Neural cell (in vitro differentiated cells): ENCODE results near the gene ELMO1.

ENCODE experiments used
- CTCF ChIP-seq: fragments of 450-650 bp; IDR thresholded peaks from 2 replicates; pipeline ENCODE4 v1.5.1; 2014; ENCODE audit warnings: antibody characterized with exemption, mild to moderate bottlenecking, moderate library complexity; ENCODE audit not compliant: poor library complexity, severe bottlenecking
- EP300 ChIP-seq: fragments of 450-650 bp; conservative IDR thresholded peaks from 2 replicates; pipeline ENCODE4 v1.6.1; 2014; ENCODE audit warnings: antibody characterized with exemption, mild to moderate bottlenecking, moderate library complexity; ENCODE audit not compliant: poor library complexity, severe bottlenecking
- EZH2 ChIP-seq: fragments of 200-600, 300-800 bp; shearing (Covaris generic), sonication (generic); IDR thresholded peaks from 2 replicates; pipeline ENCODE4 v1.6.1; 2014; ENCODE audit warnings: antibody characterized with exemption, low read length, borderline replicate concordance, mild to moderate bottlenecking; ENCODE audit not compliant: insufficient read depth, poor library complexity, severe bottlenecking
- MXI1 ChIP-seq: fragments of 450-650 bp; conservative IDR thresholded peaks from 2 replicates; pipeline ENCODE4 v1.6.1; 2014; ENCODE audit warnings: antibody characterized with exemption, mild to moderate bottlenecking; ENCODE audit not compliant: poor library complexity, severe bottlenecking
- POLR2AphosphoS5 ChIP-seq: IDR thresholded peaks from 2 replicates; pipeline ENCODE4 v1.6.1; 2012
- RAD21 ChIP-seq: fragments of 450-650 bp; conservative IDR thresholded peaks from 2 replicates; pipeline ENCODE4 v1.6.1; 2014; ENCODE audit warnings: antibody characterized with exemption, mild to moderate bottlenecking, moderate library complexity
- REST ChIP-seq: IDR thresholded peaks from 2 replicates; pipeline ENCODE4 v1.6.1; 2012; ENCODE audit warnings: borderline replicate concordance
- TAF1 ChIP-seq: IDR thresholded peaks from 2 replicates; pipeline ENCODE4 v1.6.1; 2012; ENCODE audit warnings: low read depth

- TF ChIP-seq CTCF = no peak
- TF ChIP-seq EZH2 = no peak
- TF ChIP-seq EP300 = no peak
- no peak for TF ChIP-seq TAF1
- TF ChIP-seq MXI1 = no peak
- TF ChIP-seq RAD21 = no peak
- no peak for TF ChIP-seq REST
- TF ChIP-seq POLR2AphosphoS5 = no peak
Observed at GRCh38 chr7:37388811-37389210, 59.9 kb downstream of the ELMO1 start.
